Spleen (tissue), 11 donors: ENCODE data around the gene PODXL2. TPM values are rescaled to one million over a fixed set of nuclear protein-coding genes. Genes with fewer than 3 reads are reported as not detected.

Experiments used
- DNase-seq: peaks from one replicate; pipeline ENCODE4 v3.0.0-alpha.2; 2020
- H3K27ac ChIP-seq, 8 donors: fragments of 200-600 bp; sonication (generic) in 7 of 8; 1 replicate in 4 of 8; 2 replicates in 4 of 8; pipeline versions ENCODE4 v1.5.0 to v1.8.0; 2016 to 2021; ENCODE audit warnings: inconsistent platforms in 4 of 8, mild to moderate bottlenecking in 4 of 8, moderate library complexity in 1 of 8
- H3K27me3 ChIP-seq, 7 donors: fragments of 200-600 bp; sonication (generic) in 6 of 7; replicated peaks in 1 of 7; 1 replicate in 4 of 7; 2 replicates in 3 of 7; pipeline versions ENCODE4 v1.5.0 to v1.8.0; 2016 to 2021; ENCODE audit warnings: inconsistent platforms in 3 of 7, mild to moderate bottlenecking in 1 of 7
- H3K36me3 ChIP-seq, 6 donors: fragments of 200-600 bp; sonication (generic) in 5 of 6; 1 replicate in 4 of 6; 2 replicates in 2 of 6; pipeline versions ENCODE4 v1.5.0 to v1.8.0; 2016 to 2021; ENCODE audit warnings: inconsistent platforms in 2 of 6
- H3K4me1 ChIP-seq, 6 donors: fragments of 200-600 bp; sonication (generic) in 5 of 6; 1 replicate in 3 of 6; 2 replicates in 3 of 6; pipeline versions ENCODE4 v1.5.0 to v1.8.0; 2016 to 2021; ENCODE audit warnings: inconsistent platforms in 3 of 6
- H3K4me3 ChIP-seq, 8 donors: fragments of 200-600 bp; sonication (generic) in 7 of 8; 1 replicate in 4 of 8; 2 replicates in 4 of 8; pipeline versions ENCODE4 v1.5.0 to v1.8.0; 2016 to 2021; ENCODE audit warnings: inconsistent platforms in 4 of 8, mild to moderate bottlenecking in 4 of 8, moderate library complexity in 2 of 8
- H3K9me3 ChIP-seq, 8 donors: fragments of 200-600 bp; sonication (generic) in 7 of 8; 1 replicate in 4 of 8; 2 replicates in 4 of 8; pipeline versions ENCODE4 v1.5.0 to v1.8.0; 2016 to 2021; ENCODE audit warnings: inconsistent platforms in 4 of 8
- CTCF ChIP-seq, 11 experiments: fragments of 200-600 bp in 7 of 11; fragments of 450-650 bp in 4 of 11; sonication (generic) in 4 of 11; IDR thresholded peaks in 8 of 11; conservative IDR thresholded peaks in 3 of 11; 1 replicate in 7 of 11; 2 replicates in 4 of 11; pipeline versions ENCODE4 v1.4.0 to v1.8.0; 2016 to 2021; ENCODE audit warnings: antibody characterized with exemption in 11 of 11, inconsistent platforms in 4 of 11, mild to moderate bottlenecking in 1 of 11
- POLR2A ChIP-seq, 3 donors: fragments of 450-650 bp; IDR thresholded peaks; one replicate each; pipeline ENCODE4 v1.5.1; 2017; ENCODE audit warnings: antibody characterized with exemption in 3 of 3, mild to moderate bottlenecking in 1 of 3
- POLR2AphosphoS5 ChIP-seq, 3 donors: sonication (generic); formaldehyde crosslinking; IDR thresholded peaks; one replicate each; pipeline ENCODE4 v1.5.1; 2017; ENCODE audit warnings: antibody characterized with exemption in 3 of 3
- WGBS, 5 donors: extraction: QIAGEN DNeasy Blood & Tissue Kit in 3 of 5; methylation state at CpG; one replicate each; pipeline versions ENCODE4 v1.1.5 to v1.1.7; 2013 to 2018; 5-methylcytosine and 5-hydroxymethylcytosine counted together
- intact Hi-C: fragments of 100-400 bp; cut with DNase I; formaldehyde crosslinking; loops from one replicate; pipeline ENCODE4 v1.15.0; 2023; ENCODE audit warnings: low total_unique reads
- polyA plus RNA-seq, 3 donors: library from polyadenylated mRNA; stranded (reverse); fragments of 200-250 nt; gene quantifications; one replicate each; pipeline ENCODE4 v1.2.1, GENCODE V29; 2013
- total RNA-seq, 7 donors: library from RNA; depleted of rRNA in 3 of 7; stranded (reverse); fragments of >200 nt in 3 of 7; fragmentation: NEBNext Ultra II Directional in 4 of 7; extraction: Animal tissue kit (Norgen Biotek cat#: 25700) in 4 of 7; gene quantifications; one replicate each; pipeline versions ENCODE4 v1.1.0 to v1.2.1, GENCODE V29; 2016 to 2021
- donor health status: healthy with polysubstance abuse.
- donor health status: DM: no; HTN: no; CAD: no; lungs with moderate emphysema.
- donor health status: DM: no; HTN: no; CAD: no.
- donor health status: Bipolar disorder and iron deficiency.
- donor health status: healthy.
- donor health status: DM: no; HTN: no; CAD: no.
- donor health status: DM: yes; HTN: yes; CAD: no.

The PODXL2 gene
- total and polyA plus RNA-seq, 10 donors = 0.77 to 3.1 (median 2.4) TPM

GRCh38 chr3:127698286-127698685, 69.3 kb downstream of the PODXL2 start:
- 80 to 100% (median 88%) methylated on average over 3 of the region's 3 CpGs for WGBS, 5 donors
- Histone ChIP-seq H3K4me3 (no peak overlapping the region), H3K27ac (peak overlapping the region; percentile 53 to 86 (median 76)), H3K27me3 (no peaks in the 10 kb centered on the region), H3K4me1 (peaks cover 24 to 86% (median 64%) of the 10 kb centered on the region in 6 donors), H3K9me3 (no peaks in the 10 kb centered on the region), H3K36me3 (peaks cover 0 to 16% (median 2%) of the 10 kb centered on the region in 6 donors)
- intact Hi-C loops = loop anchor here (10.0 kb wide), 1 partner anchor 127 kb away; the partner anchor contains the start of gene MGLL
- TF ChIP-seq CTCF (IDR thresholded peaks at IDR 0.05 in 8 of 11, conservative IDR thresholded peaks at IDR 0.05 in 3 of 11) = no peak
- DNase-seq = peak; percentile 60

GRCh38 chr3:127698691-127699415, 69.9 kb downstream of the PODXL2 start:
- Histone ChIP-seq H3K4me1 (peaks cover 24 to 91% (median 66%) of the 10 kb centered on the region in 6 donors), H3K4me3 (no peak overlapping the region), H3K27me3 (no peaks in the 10 kb centered on the region), H3K9me3 (no peaks in the 10 kb centered on the region), H3K36me3 (peaks cover 0 to 10% (median under 1%) of the 10 kb centered on the region in 6 donors), H3K27ac (peak overlapping the region in 7 of 8 donors; percentile 27 to 86 (median 77))
- DNase-seq = peak; percentile 71
- intact Hi-C loops = loop anchor here (10.0 kb wide), 1 partner anchor 126 kb away; the partner anchor contains the start of gene MGLL
- no peak for TF ChIP-seq CTCF (IDR thresholded peaks at IDR 0.05 in 8 of 11, conservative IDR thresholded peaks at IDR 0.05 in 3 of 11)
- no peak for TF ChIP-seq POLR2AphosphoS5 (IDR thresholded peaks at IDR 0.05)
- TF ChIP-seq POLR2A (IDR thresholded peaks at IDR 0.05) = no peak
- WGBS, 5 donors = 77 to 86% (median 84%) methylated on average over 6 of the region's 6 CpGs

- peak; percentile 37 for DNase-seq
- peak overlapping the region in 7 of 8 donors; percentile 19 to 86 (median 77) for H3K27ac ChIP-seq
- intact Hi-C loops = loop anchor here (10.0 kb wide), 1 partner anchor 125 kb away; the partner anchor contains the start of gene MGLL
- TF ChIP-seq POLR2AphosphoS5 (IDR thresholded peaks at IDR 0.05) (peak in 1 of 3 donors; percentile 38), POLR2A (IDR thresholded peaks at IDR 0.05) (no peak)
- no peaks in the 10 kb centered on the region for H3K9me3 ChIP-seq
- peaks cover 24 to 87% (median 66%) of the 10 kb centered on the region in 6 donors for H3K4me1 ChIP-seq
- WGBS, 5 donors = 75 to 86% (median 77%) methylated on average over 9 of the region's 9 CpGs
- peaks cover 0 to 4% (median 0%) of the 10 kb centered on the region in 6 donors for H3K36me3 ChIP-seq
- no peak overlapping the region for H3K4me3 ChIP-seq
- no peaks in the 10 kb centered on the region for H3K27me3 ChIP-seq
These were observed 70.7 kb downstream of the PODXL2 start for GRCh38 chr3:127699416-127700300.

GRCh38 chr3:127700406-127700805, 71.4 kb downstream of the PODXL2 start:
- Histone ChIP-seq H3K27ac (peak overlapping the region in 6 of 8 donors; percentile 71 to 86 (median 78)), H3K4me1 (peaks cover 24 to 82% (median 66%) of the 10 kb centered on the region in 6 donors), H3K4me3 (no peak overlapping the region), H3K9me3 (no peaks in the 10 kb centered on the region), H3K27me3 (no peaks in the 10 kb centered on the region), H3K36me3 (peaks cover 0 to 7% (median 0%) of the 10 kb centered on the region in 6 donors)
- intact Hi-C loops = no loop called here
- TF ChIP-seq POLR2A (IDR thresholded peaks at IDR 0.05) (no peak), POLR2AphosphoS5 (IDR thresholded peaks at IDR 0.05) (no peak), CTCF (IDR thresholded peaks at IDR 0.05 in 8 of 11, conservative IDR thresholded peaks at IDR 0.05 in 3 of 11) (no peak)
- WGBS, 5 donors = 56 to 86% (median 82%) methylated on average over 4 to 5 of the region's 5 CpGs
- peak; percentile 51 for DNase-seq
